GM12878 (cell line): Measurements from ENCODE around the gene FIG4. TPM values are rescaled to one million over a fixed set of nuclear protein-coding genes. Genes with fewer than 3 reads are reported as not detected.

ENCODE experiments used
- BRCA1 ChIP-seq: IDR thresholded peaks from 2 replicates; pipeline ENCODE4 v1.6.1; 2011; ENCODE audit warnings: low read depth, low read length, improper control_type of control experiment
- CHD1 ChIP-seq: IDR thresholded peaks from 2 replicates; pipeline ENCODE4 v1.6.1; 2012; ENCODE audit warnings: low read depth, low read length, improper control_type of control experiment
- HCFC1 ChIP-seq: fragments of 150-350 bp; IDR thresholded peaks from 2 replicates; pipeline ENCODE4 v1.6.1; 2014; ENCODE audit warnings: low read length
- HDGF ChIP-seq: fragments of 450-650 bp; IDR thresholded peaks from 2 replicates; pipeline ENCODE4 v1.6.1; 2016; ENCODE audit warnings: antibody characterized with exemption
- PAX8 ChIP-seq: fragments of 450-650 bp; IDR thresholded peaks from 2 replicates; pipeline ENCODE4 v1.6.1; 2017; ENCODE audit warnings: mild to moderate bottlenecking, moderate library complexity
- RBBP5 ChIP-seq: fragments of 200-600 bp; sonication (generic); conservative IDR thresholded peaks from 2 replicates; pipeline ENCODE4 v1.6.1; 2016
- RUNX3 ChIP-seq: IDR thresholded peaks from 2 replicates; pipeline ENCODE4 v1.6.1; 2012; ENCODE audit warnings: low read length, inconsistent platforms
- SRF ChIP-seq, 2 experiments: IDR thresholded peaks; 2 replicates each; pipeline ENCODE4 v1.6.1; 2011; ENCODE audit warnings: low read depth in 2 of 2, low read length in 2 of 2, mild to moderate bottlenecking in 1 of 2, moderate library complexity in 1 of 2
- TCF12 ChIP-seq: IDR thresholded peaks from 2 replicates; pipeline ENCODE4 v1.6.1; 2011; ENCODE audit warnings: low read depth, mild to moderate bottlenecking, low read length
- TCF3 ChIP-seq: IDR thresholded peaks from 2 replicates; pipeline ENCODE4 v1.6.1; 2012; ENCODE audit warnings: low read depth, mild to moderate bottlenecking, low read length, borderline replicate concordance; ENCODE audit not compliant: insufficient read depth
- TCF7 ChIP-seq: IDR thresholded peaks from 2 replicates; pipeline ENCODE4 v1.6.1; 2014; ENCODE audit warnings: antibody characterized with exemption, borderline replicate concordance
- polyA plus RNA-seq, 11 experiments: library from polyadenylated mRNA; depleted of rRNA in 4 of 11; unstranded in 6 of 11; stranded (reverse) in 5 of 11; fragments of >200 nt; fragmentation: Nextera tagmentation in 4 of 11; fragmentation: Illumina TruSeq in 1 of 11; extraction: Ambion mirVana in 4 of 11; extraction: Trizol in 1 of 11; gene quantifications; 1 replicate in 1 of 11; 2 replicates in 10 of 11; pipeline versions ENCODE4 v1.2.1 to v1.2.3, GENCODE V29; 2011 to 2016; ENCODE audit warnings: inconsistent platforms in 2 of 11, missing spikeins in 2 of 11, low read depth in 1 of 11
- total RNA-seq, 4 experiments: library from RNA; depleted of rRNA in 3 of 4; stranded (reverse); fragments of >200 nt in 3 of 4; fragmentation: Illumina TruSeq in 1 of 4; extraction: Trizol in 1 of 4; gene quantifications; 2 replicates each; pipeline versions ENCODE4 v1.2.1 to v1.2.3, GENCODE V29; 2013 to 2021
- TF ChIP-seq, protein P1 (sequence below): fragments of 150-350 bp; IDR thresholded peaks from 2 replicates; pipeline ENCODE4 v1.6.1; 2014; ENCODE audit warnings: mild to moderate bottlenecking, low read depth, low read length
- TF ChIP-seq, protein P2 (sequence below): fragments of 450-650 bp; IDR thresholded peaks from 2 replicates; pipeline ENCODE4 v1.6.1; 2014; ENCODE audit warnings: mild to moderate bottlenecking
- TF ChIP-seq, protein P3 (sequence below): fragments of 450-650 bp; IDR thresholded peaks from 2 replicates; pipeline ENCODE4 v1.6.1; 2017; ENCODE audit warnings: antibody characterized with exemption, mild to moderate bottlenecking, moderate library complexity
- TF ChIP-seq, protein P4 (sequence below): fragments of 450-650 bp; IDR thresholded peaks from 2 replicates; pipeline ENCODE4 v1.6.1; 2016; ENCODE audit warnings: mild to moderate bottlenecking
- TF ChIP-seq, protein P5 (sequence below): fragments of 450-650 bp; IDR thresholded peaks from 2 replicates; pipeline ENCODE4 v1.6.1; 2017; ENCODE audit warnings: mild to moderate bottlenecking, low read depth, inconsistent platforms; ENCODE audit not compliant: poor library complexity, severe bottlenecking
- TF ChIP-seq, protein P6 (sequence below), 3 experiments: IDR thresholded peaks in 2 of 3; conservative IDR thresholded peaks in 1 of 3; 2 replicates each; pipeline ENCODE4 v1.5.1; 2011; ENCODE audit warnings: low read depth in 3 of 3, low read length in 3 of 3, mild to moderate bottlenecking in 3 of 3, control low read depth in 2 of 3, moderate library complexity in 2 of 3, inconsistent platforms in 1 of 3, mixed read lengths in 1 of 3; ENCODE audit not compliant: control insufficient read depth in 2 of 3, insufficient read depth in 1 of 3; ENCODE audit errors: extremely low read depth in 1 of 3
- TF ChIP-seq, protein P7 (sequence below): fragments of 450-650 bp; IDR thresholded peaks from 2 replicates; pipeline ENCODE4 v1.6.1; 2017; ENCODE audit warnings: mild to moderate bottlenecking

Gene FIG4
- total and polyA plus RNA-seq, 10 of the 15 experiments (the other 5 are each of a cell fraction or from before 2014, with no cell fraction given), result 3.8 to 23.2 (median 11.8) TPM

DNA sequence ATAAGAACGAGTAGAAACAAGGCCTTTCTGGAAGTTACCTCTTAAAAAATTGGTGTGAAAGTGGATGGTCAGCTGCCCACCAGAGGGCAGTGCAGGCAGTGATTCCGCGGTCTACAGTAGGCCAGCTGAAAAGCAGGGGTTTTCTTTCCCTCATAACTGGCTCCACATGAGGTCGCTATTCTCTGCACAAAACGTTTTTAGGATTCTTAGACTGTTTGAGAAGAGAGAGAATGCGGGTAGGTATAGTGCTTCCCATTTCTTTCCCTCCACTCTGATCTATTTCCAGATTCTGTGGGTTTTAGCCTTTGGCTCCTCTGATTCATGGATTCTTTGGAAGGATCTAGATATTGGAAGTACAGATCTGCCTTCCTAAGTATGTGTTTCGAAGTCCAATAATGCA lies 14.2 kb downstream of the FIG4 start (continued):
- TF ChIP-seq, protein P1, sequence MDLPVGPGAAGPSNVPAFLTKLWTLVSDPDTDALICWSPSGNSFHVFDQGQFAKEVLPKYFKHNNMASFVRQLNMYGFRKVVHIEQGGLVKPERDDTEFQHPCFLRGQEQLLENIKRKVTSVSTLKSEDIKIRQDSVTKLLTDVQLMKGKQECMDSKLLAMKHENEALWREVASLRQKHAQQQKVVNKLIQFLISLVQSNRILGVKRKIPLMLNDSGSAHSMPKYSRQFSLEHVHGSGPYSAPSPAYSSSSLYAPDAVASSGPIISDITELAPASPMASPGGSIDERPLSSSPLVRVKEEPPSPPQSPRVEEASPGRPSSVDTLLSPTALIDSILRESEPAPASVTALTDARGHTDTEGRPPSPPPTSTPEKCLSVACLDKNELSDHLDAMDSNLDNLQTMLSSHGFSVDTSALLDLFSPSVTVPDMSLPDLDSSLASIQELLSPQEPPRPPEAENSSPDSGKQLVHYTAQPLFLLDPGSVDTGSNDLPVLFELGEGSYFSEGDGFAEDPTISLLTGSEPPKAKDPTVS, result no peak
- TF ChIP-seq, protein P2, sequence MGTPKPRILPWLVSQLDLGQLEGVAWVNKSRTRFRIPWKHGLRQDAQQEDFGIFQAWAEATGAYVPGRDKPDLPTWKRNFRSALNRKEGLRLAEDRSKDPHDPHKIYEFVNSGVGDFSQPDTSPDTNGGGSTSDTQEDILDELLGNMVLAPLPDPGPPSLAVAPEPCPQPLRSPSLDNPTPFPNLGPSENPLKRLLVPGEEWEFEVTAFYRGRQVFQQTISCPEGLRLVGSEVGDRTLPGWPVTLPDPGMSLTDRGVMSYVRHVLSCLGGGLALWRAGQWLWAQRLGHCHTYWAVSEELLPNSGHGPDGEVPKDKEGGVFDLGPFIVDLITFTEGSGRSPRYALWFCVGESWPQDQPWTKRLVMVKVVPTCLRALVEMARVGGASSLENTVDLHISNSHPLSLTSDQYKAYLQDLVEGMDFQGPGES, result no peak
- TF ChIP-seq, protein P3, sequence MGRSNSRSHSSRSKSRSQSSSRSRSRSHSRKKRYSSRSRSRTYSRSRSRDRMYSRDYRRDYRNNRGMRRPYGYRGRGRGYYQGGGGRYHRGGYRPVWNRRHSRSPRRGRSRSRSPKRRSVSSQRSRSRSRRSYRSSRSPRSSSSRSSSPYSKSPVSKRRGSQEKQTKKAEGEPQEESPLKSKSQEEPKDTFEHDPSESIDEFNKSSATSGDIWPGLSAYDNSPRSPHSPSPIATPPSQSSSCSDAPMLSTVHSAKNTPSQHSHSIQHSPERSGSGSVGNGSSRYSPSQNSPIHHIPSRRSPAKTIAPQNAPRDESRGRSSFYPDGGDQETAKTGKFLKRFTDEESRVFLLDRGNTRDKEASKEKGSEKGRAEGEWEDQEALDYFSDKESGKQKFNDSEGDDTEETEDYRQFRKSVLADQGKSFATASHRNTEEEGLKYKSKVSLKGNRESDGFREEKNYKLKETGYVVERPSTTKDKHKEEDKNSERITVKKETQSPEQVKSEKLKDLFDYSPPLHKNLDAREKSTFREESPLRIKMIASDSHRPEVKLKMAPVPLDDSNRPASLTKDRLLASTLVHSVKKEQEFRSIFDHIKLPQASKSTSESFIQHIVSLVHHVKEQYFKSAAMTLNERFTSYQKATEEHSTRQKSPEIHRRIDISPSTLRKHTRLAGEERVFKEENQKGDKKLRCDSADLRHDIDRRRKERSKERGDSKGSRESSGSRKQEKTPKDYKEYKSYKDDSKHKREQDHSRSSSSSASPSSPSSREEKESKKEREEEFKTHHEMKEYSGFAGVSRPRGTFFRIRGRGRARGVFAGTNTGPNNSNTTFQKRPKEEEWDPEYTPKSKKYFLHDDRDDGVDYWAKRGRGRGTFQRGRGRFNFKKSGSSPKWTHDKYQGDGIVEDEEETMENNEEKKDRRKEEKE, result no peak
- TF ChIP-seq CHD1 (no peak), RBBP5 (no peak), BRCA1 (no peak), HCFC1 (no peak), TCF12 (no peak), TCF7 (no peak), SRF (IDR thresholded peaks at IDR 0.05; ENCODE audit: low read depth in 2 of 2, low read length in 2 of 2) (no peak), PAX8 (no peak), RUNX3 (peak; percentile 87), HDGF (no peak), TCF3 (no peak)
- TF ChIP-seq, protein P4, sequence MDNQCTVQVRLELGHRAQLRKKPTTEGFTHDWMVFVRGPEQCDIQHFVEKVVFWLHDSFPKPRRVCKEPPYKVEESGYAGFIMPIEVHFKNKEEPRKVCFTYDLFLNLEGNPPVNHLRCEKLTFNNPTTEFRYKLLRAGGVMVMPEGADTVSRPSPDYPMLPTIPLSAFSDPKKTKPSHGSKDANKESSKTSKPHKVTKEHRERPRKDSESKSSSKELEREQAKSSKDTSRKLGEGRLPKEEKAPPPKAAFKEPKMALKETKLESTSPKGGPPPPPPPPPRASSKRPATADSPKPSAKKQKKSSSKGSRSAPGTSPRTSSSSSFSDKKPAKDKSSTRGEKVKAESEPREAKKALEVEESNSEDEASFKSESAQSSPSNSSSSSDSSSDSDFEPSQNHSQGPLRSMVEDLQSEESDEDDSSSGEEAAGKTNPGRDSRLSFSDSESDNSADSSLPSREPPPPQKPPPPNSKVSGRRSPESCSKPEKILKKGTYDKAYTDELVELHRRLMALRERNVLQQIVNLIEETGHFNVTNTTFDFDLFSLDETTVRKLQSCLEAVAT, result no peak
- TF ChIP-seq, protein P5, sequence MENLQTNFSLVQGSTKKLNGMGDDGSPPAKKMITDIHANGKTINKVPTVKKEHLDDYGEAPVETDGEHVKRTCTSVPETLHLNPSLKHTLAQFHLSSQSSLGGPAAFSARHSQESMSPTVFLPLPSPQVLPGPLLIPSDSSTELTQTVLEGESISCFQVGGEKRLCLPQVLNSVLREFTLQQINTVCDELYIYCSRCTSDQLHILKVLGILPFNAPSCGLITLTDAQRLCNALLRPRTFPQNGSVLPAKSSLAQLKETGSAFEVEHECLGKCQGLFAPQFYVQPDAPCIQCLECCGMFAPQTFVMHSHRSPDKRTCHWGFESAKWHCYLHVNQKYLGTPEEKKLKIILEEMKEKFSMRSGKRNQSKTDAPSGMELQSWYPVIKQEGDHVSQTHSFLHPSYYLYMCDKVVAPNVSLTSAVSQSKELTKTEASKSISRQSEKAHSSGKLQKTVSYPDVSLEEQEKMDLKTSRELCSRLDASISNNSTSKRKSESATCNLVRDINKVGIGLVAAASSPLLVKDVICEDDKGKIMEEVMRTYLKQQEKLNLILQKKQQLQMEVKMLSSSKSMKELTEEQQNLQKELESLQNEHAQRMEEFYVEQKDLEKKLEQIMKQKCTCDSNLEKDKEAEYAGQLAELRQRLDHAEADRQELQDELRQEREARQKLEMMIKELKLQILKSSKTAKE, result peak; percentile 69
- TF ChIP-seq, protein P6, sequence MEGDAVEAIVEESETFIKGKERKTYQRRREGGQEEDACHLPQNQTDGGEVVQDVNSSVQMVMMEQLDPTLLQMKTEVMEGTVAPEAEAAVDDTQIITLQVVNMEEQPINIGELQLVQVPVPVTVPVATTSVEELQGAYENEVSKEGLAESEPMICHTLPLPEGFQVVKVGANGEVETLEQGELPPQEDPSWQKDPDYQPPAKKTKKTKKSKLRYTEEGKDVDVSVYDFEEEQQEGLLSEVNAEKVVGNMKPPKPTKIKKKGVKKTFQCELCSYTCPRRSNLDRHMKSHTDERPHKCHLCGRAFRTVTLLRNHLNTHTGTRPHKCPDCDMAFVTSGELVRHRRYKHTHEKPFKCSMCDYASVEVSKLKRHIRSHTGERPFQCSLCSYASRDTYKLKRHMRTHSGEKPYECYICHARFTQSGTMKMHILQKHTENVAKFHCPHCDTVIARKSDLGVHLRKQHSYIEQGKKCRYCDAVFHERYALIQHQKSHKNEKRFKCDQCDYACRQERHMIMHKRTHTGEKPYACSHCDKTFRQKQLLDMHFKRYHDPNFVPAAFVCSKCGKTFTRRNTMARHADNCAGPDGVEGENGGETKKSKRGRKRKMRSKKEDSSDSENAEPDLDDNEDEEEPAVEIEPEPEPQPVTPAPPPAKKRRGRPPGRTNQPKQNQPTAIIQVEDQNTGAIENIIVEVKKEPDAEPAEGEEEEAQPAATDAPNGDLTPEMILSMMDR (IDR thresholded peaks at IDR 0.05 in 2 of 3, conservative IDR thresholded peaks at IDR 0.05 in 1 of 3; ENCODE audit: control insufficient read depth in 2 of 3, extremely low read depth in 1 of 3, insufficient read depth in 1 of 3, low read depth in 3 of 3, low read length in 3 of 3), result peak; percentile 89 to 100 (median 99); a peak in 5 of 6 replicates
- TF ChIP-seq, protein P7, sequence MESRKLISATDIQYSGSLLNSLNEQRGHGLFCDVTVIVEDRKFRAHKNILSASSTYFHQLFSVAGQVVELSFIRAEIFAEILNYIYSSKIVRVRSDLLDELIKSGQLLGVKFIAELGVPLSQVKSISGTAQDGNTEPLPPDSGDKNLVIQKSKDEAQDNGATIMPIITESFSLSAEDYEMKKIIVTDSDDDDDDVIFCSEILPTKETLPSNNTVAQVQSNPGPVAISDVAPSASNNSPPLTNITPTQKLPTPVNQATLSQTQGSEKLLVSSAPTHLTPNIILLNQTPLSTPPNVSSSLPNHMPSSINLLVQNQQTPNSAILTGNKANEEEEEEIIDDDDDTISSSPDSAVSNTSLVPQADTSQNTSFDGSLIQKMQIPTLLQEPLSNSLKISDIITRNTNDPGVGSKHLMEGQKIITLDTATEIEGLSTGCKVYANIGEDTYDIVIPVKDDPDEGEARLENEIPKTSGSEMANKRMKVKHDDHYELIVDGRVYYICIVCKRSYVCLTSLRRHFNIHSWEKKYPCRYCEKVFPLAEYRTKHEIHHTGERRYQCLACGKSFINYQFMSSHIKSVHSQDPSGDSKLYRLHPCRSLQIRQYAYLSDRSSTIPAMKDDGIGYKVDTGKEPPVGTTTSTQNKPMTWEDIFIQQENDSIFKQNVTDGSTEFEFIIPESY, result no peak
